T1000 (cell line): ENCODE measurements around the gene RNASE9.
"Not testable (repeated sequence)": the region's sequence is repeated elsewhere in the genome, so short reads cannot be mapped to it uniquely, and the experiment has no call there.

Experiments
- DNase-seq: peaks from one replicate; lab custom pipeline; 2025; ENCODE audit warnings: mixed read lengths; lab: John Stamatoyannopoulos, UW

RNASE9 gene

GRCh38 chr14:20560961-20561360 is at the start of gene RNASE9:
RNASE9 (minus strand) TSS chr14:20561047.
- DNase-seq: no peak

GRCh38 chr14:20610002-20610765 is 49.3 kb upstream of the RNASE9 start:
- peak; percentile 74 for DNase-seq

GRCh38 chr14:20609215-20610001 is 48.6 kb upstream of the RNASE9 start:
- DNase-seq: peak; percentile 70

GRCh38 chr14:20608383-20609110 is 47.7 kb upstream of the RNASE9 start:
- no peak for DNase-seq

GRCh38 chr14:20607617-20608016 is 46.8 kb upstream of the RNASE9 start:
- no peak for DNase-seq

- no peak for DNase-seq
Measured at GRCh38 chr14:20606902-20607242, 46.0 kb upstream of the RNASE9 start.

GRCh38 chr14:20606190-20606901 is 45.5 kb upstream of the RNASE9 start:
- DNase-seq: no peak

GRCh38 chr14:20603813-20604690 is 43.2 kb upstream of the RNASE9 start:
- DNase-seq: no peak

- DNase-seq: no peak
Measured at GRCh38 chr14:20602583-20602982, 41.7 kb upstream of the RNASE9 start.

- no peak for DNase-seq
Measured at GRCh38 chr14:20601522-20601921, 40.7 kb upstream of the RNASE9 start.

- DNase-seq: no peak
Measured at GRCh38 chr14:20597108-20597507, 36.3 kb upstream of the RNASE9 start.

- not testable (repeated sequence) for DNase-seq
Measured at GRCh38 chr14:20595726-20596125, 34.9 kb upstream of the RNASE9 start.

GRCh38 chr14:20592574-20592973 is 31.7 kb upstream of the RNASE9 start:
- DNase-seq: no peak

GRCh38 chr14:20591235-20591634 is 30.4 kb upstream of the RNASE9 start, which contains the start of gene RNASE12:
RNASE12 (minus strand) TSS chr14:20591376; CDS start chr14:20590723, 653 bp downstream.
- no peak for DNase-seq

- DNase-seq: no peak
Measured at GRCh38 chr14:20587489-20588154, 26.8 kb upstream of the RNASE9 start, which contains the start of gene RNASE11. RNASE11 (minus strand) TSS chr14:20588001.

- DNase-seq: no peak
Measured at GRCh38 chr14:20583908-20584307, 23.1 kb upstream of the RNASE9 start.

- DNase-seq: no peak
Measured at GRCh38 chr14:20583142-20583541, 22.3 kb upstream of the RNASE9 start.

- DNase-seq: no peak
Measured at GRCh38 chr14:20580242-20580641, 19.4 kb upstream of the RNASE9 start.

- no peak for DNase-seq
Measured at GRCh38 chr14:20578784-20579502, 18.1 kb upstream of the RNASE9 start.

GRCh38 chr14:20578325-20578724 is 17.5 kb upstream of the RNASE9 start:
- DNase-seq: no peak
